ENCODE results near the gene SEMA4D.

SEMA4D gene

DNA sequence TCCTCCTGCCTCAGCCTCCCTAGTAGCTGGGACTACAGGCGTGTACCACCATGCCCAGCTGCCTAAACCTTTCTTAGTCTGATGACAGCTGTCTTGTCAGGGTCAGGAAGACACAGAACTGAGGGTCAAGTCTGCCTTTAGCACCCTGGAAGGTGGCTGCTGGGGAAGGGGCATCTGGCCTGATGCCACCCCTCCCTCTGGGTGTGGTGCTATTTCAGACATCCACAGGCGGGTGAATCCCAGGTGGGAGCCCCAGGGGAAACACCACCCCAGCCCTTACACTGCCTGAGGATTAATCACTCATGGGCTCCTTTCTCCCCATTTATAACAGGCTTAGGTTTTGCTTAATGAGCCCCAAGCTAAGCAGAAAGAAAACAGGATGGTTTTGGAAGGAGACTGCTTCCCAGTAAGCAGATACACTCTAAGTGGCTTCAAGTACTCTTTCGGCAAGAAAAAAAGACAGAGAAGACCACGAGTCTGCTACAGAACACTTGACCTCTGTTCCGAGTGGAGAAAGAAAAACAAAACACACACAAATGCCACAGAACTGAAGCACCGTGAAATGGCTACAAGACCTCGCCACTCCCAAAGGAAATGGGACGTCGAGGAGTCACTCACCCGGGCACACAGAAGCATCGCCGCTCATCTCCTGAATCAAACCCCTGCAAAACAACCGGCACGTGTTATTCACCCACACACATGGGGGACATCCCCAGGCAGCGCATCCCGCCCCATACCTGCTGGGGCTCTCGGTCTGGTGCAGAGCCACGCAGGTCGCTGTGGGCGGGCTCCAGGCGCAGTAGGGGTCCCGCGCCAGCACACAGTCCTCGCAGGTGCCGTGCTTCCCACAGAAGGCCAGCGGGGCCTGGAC is 117.2 kb downstream of the SEMA4D start:
- peak; percentile 1 for DNase-seq
- Histone ChIP-seq H3K36me3 (replicated peaks) (no peaks in the 10 kb centered on the region), H3K27me3 (replicated peaks) (no peaks in the 10 kb centered on the region), H3K4me3 (ENCODE audit: low read depth, low read length) (no peak overlapping the region), H3K27ac (no peak overlapping the region)
- TF ChIP-seq, protein P1, sequence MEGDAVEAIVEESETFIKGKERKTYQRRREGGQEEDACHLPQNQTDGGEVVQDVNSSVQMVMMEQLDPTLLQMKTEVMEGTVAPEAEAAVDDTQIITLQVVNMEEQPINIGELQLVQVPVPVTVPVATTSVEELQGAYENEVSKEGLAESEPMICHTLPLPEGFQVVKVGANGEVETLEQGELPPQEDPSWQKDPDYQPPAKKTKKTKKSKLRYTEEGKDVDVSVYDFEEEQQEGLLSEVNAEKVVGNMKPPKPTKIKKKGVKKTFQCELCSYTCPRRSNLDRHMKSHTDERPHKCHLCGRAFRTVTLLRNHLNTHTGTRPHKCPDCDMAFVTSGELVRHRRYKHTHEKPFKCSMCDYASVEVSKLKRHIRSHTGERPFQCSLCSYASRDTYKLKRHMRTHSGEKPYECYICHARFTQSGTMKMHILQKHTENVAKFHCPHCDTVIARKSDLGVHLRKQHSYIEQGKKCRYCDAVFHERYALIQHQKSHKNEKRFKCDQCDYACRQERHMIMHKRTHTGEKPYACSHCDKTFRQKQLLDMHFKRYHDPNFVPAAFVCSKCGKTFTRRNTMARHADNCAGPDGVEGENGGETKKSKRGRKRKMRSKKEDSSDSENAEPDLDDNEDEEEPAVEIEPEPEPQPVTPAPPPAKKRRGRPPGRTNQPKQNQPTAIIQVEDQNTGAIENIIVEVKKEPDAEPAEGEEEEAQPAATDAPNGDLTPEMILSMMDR (IDR thresholded peaks at IDR 0.05; ENCODE audit: low read depth, low read length, missing control alignments), result no peak
- in situ Hi-C loops (cut with HindIII; ENCODE audit: low pct_ligation_motif_present, low sequenced_read_pairs), result no loop called here

DNA sequence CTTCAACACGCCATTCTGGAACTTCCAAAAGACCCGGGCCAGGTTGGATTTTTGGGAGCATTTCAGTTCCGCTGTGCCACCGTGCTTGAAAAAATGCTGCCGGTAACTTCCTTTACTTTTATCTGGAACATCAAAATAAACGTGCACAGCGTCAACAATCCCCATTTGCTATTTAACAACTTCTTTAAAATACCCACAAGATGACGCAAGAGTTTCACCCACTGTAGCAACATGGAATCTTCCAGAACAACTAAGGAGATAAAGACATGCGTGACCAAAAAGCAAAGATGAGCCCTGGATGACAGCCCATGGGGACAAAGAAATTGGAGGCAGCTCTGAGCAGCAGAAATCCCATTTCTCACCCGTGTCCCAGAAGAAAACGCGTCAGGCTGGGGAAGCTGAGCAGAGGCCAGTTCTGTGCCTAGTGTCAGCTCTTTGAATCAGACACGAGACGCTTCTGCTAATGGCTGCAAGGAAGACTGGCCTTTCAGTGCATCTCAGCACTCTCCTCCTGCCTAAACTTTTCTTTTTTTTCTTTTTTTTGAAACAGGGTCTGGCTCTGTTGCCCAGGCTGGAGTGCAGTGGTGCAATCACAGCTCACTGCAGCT is 118.3 kb downstream of the SEMA4D start:
- DNase-seq, result no peak
- H3K36me3 ChIP-seq (replicated peaks), result no peaks in the 10 kb centered on the region
- TF ChIP-seq, protein P1 (IDR thresholded peaks at IDR 0.05; ENCODE audit: low read depth, low read length, missing control alignments), result no peak
- H3K27ac ChIP-seq, result no peak overlapping the region
- H3K27me3 ChIP-seq (replicated peaks), result no peaks in the 10 kb centered on the region
- no peak overlapping the region for H3K4me3 ChIP-seq (ENCODE audit: low read depth, low read length)
- in situ Hi-C loops (cut with HindIII; ENCODE audit: low pct_ligation_motif_present, low sequenced_read_pairs), result no loop called here

DNA sequence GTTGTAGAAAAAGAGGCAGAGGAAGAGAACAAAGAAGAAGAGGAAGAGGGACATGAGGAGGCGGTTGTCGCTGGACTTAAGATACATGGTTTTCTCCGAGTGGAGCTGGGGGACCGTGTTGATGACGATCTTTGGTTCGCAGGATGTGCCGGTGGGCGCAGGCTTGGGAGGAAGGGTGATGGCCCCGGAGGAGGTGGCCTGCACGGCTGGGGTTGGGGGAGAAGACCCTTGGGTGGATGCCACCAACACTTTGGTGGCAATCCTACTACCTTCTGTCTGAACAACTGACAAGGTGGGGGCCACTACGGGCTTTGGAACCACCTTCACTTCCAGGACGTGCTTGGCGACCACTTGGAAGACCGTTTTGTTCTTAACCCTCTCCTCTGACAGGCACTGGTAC is 118.9 kb downstream of the SEMA4D start:
- DNase-seq, result no peak
- in situ Hi-C loops (cut with HindIII; ENCODE audit: low pct_ligation_motif_present, low sequenced_read_pairs), result no loop called here
- H3K27me3 ChIP-seq (replicated peaks), result no peaks in the 10 kb centered on the region
- no peaks in the 10 kb centered on the region for H3K36me3 ChIP-seq (replicated peaks)
- H3K4me3 ChIP-seq (ENCODE audit: low read depth, low read length), result no peak overlapping the region
- no peak overlapping the region for H3K27ac ChIP-seq
- TF ChIP-seq, protein P1 (IDR thresholded peaks at IDR 0.05; ENCODE audit: low read depth, low read length, missing control alignments), result no peak

DNA sequence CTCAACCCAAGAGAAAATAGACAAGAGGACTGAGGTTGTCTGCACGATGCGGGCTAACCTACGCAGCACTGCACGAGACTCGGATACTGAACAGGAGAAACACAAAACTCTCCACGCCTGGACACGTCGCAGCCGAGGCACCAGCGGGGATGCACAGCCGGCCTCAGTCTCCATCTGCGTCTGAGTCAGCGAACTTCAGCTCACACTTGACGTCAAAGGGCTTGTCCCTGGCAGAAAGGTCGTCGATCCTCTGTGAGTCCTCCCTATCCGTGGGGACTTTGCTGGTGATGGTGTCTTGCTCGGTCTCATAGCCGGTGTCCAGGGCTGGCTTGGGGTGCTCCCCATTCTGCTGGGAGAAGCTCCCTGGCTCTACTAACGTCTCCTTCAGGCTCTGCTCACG is 119.4 kb downstream of the SEMA4D start:
- TF ChIP-seq, protein P1 (IDR thresholded peaks at IDR 0.05; ENCODE audit: low read depth, low read length, missing control alignments), result no peak
- Histone ChIP-seq H3K4me3 (ENCODE audit: low read depth, low read length) (no peak overlapping the region), H3K36me3 (replicated peaks) (no peaks in the 10 kb centered on the region), H3K27ac (no peak overlapping the region), H3K27me3 (replicated peaks) (no peaks in the 10 kb centered on the region)
- in situ Hi-C loops (cut with HindIII; ENCODE audit: low pct_ligation_motif_present, low sequenced_read_pairs), result no loop called here
- no peak for DNase-seq

DNA sequence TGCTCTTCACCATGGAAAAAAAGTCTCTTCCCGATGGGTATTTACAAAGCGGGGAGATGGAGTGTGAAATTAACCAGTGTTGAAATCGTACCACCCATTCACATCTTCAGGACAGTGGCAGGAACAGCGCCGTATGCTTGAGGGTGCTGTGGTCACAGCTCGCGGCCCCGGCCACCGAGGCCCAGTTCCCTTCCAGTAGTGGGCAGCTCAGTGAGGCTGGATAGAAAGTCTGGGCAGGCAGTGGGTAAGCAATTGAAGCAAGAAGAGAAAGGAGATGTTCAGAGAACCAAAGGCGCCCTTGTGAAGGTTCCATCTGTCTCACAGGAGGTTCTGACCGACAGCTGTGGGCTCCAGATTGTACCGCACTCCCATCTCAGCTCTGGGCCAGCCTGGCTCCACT is 120.5 kb downstream of the SEMA4D start:
- Histone ChIP-seq H3K36me3 (replicated peaks) (no peaks in the 10 kb centered on the region), H3K4me3 (ENCODE audit: low read depth, low read length) (no peak overlapping the region), H3K27me3 (replicated peaks) (no peaks in the 10 kb centered on the region), H3K27ac (no peak overlapping the region)
- in situ Hi-C loops (cut with HindIII; ENCODE audit: low pct_ligation_motif_present, low sequenced_read_pairs), result no loop called here
- no peak for DNase-seq
- TF ChIP-seq, protein P1 (IDR thresholded peaks at IDR 0.05; ENCODE audit: low read depth, low read length, missing control alignments), result no peak

Measured in brain microvascular endothelial cell (primary cell).